ENCODE results near the gene GALNT10.

Gene GALNT10

GRCh38 chr5:154335065-154335448, 144.5 kb downstream of the GALNT10 start:
- no peak overlapping the region for H3K4me3 ChIP-seq (ENCODE audit: low read depth, low read length)
- TF ChIP-seq CTCF (IDR thresholded peaks at IDR 0.05; ENCODE audit: borderline replicate concordance, insufficient read depth, low read depth, low read length), result no peak

- no peak for TF ChIP-seq CTCF (IDR thresholded peaks at IDR 0.05; ENCODE audit: borderline replicate concordance, insufficient read depth, low read depth, low read length)
- H3K4me3 ChIP-seq (ENCODE audit: low read depth, low read length), result no peak overlapping the region
These were observed 151.1 kb downstream of the GALNT10 start for GRCh38 chr5:154341620-154342019.

GRCh38 chr5:154342211-154342610, 151.7 kb downstream of the GALNT10 start:
- no peak for TF ChIP-seq CTCF (IDR thresholded peaks at IDR 0.05; ENCODE audit: borderline replicate concordance, insufficient read depth, low read depth, low read length)
- H3K4me3 ChIP-seq (ENCODE audit: low read depth, low read length), result no peak overlapping the region

GRCh38 chr5:154342963-154343362, 152.4 kb downstream of the GALNT10 start:
- no peak overlapping the region for H3K4me3 ChIP-seq (ENCODE audit: low read depth, low read length)
- TF ChIP-seq CTCF (IDR thresholded peaks at IDR 0.05; ENCODE audit: borderline replicate concordance, insufficient read depth, low read depth, low read length), result no peak

GRCh38 chr5:154344461-154344860, 153.9 kb downstream of the GALNT10 start:
- TF ChIP-seq CTCF (IDR thresholded peaks at IDR 0.05; ENCODE audit: borderline replicate concordance, insufficient read depth, low read depth, low read length), result no peak
- H3K4me3 ChIP-seq (ENCODE audit: low read depth, low read length), result no peak overlapping the region

GRCh38 chr5:154345255-154345952, 154.9 kb downstream of the GALNT10 start:
- no peak for TF ChIP-seq CTCF (IDR thresholded peaks at IDR 0.05; ENCODE audit: borderline replicate concordance, insufficient read depth, low read depth, low read length)
- no peak overlapping the region for H3K4me3 ChIP-seq (ENCODE audit: low read depth, low read length)

DNA sequence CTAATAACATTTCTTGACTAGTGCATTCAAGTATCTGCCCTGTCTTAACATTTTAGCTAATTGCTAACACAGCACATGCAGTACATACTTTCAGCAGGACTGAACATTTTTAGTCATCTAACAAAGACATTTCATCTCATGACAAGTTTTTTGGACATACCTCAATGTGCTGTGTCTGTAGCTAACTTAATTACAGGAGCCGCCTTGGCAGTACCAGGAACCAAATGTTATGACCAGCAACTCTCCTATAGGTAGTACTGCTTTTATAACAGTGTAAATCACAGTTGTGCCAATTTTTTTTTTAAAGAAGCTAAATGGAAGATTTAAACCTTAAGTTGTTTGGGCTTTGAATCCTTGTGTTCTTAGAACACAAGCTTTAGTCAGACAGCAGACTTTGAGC, 155.9 kb downstream of the GALNT10 start:
- H3K4me3 ChIP-seq (ENCODE audit: low read depth, low read length), result no peak overlapping the region
- TF ChIP-seq CTCF (IDR thresholded peaks at IDR 0.05; ENCODE audit: borderline replicate concordance, insufficient read depth, low read depth, low read length), result no peak

Data from GM12875 (cell line).